Ishikawa (cell line): ENCODE results near the gene ASF1A.

ENCODE experiments used
- CEBPB ChIP-seq: IDR thresholded peaks from 2 replicates; pipeline ENCODE4 v1.6.1; 2012
- EGR1 ChIP-seq: IDR thresholded peaks from 2 replicates; pipeline ENCODE4 v1.6.1; 2012
- EP300 ChIP-seq: IDR thresholded peaks from 2 replicates; pipeline ENCODE4 v1.6.1; 2012; ENCODE audit warnings: borderline replicate concordance
- FOXM1 ChIP-seq: IDR thresholded peaks from 2 replicates; pipeline ENCODE4 v1.6.1; 2012; ENCODE audit warnings: low read depth, borderline replicate concordance
- MAX ChIP-seq: IDR thresholded peaks from 2 replicates; pipeline ENCODE4 v1.6.1; 2012
- NFIC ChIP-seq: IDR thresholded peaks from 2 replicates; pipeline ENCODE4 v1.6.1; 2012
- RAD21 ChIP-seq: IDR thresholded peaks from 2 replicates; pipeline ENCODE4 v1.6.1; 2012; ENCODE audit warnings: low read depth
- REST ChIP-seq: IDR thresholded peaks from 2 replicates; pipeline ENCODE4 v1.6.1; 2012; ENCODE audit warnings: low read depth, mild to moderate bottlenecking
- TAF1 ChIP-seq: IDR thresholded peaks from 2 replicates; pipeline ENCODE4 v1.6.1; 2012; ENCODE audit warnings: low read depth, mild to moderate bottlenecking
- TEAD4 ChIP-seq: IDR thresholded peaks from 2 replicates; pipeline ENCODE4 v1.6.1; 2012
- USF1 ChIP-seq: IDR thresholded peaks from 2 replicates; pipeline ENCODE4 v1.6.1; 2012
- YY1 ChIP-seq: IDR thresholded peaks from 2 replicates; pipeline ENCODE4 v1.6.1; 2012; ENCODE audit warnings: low read depth
- ZBTB7A ChIP-seq: IDR thresholded peaks from 2 replicates; pipeline ENCODE4 v1.6.1; 2012; ENCODE audit warnings: low read depth

- TF ChIP-seq TAF1 = no peak
- TF ChIP-seq EP300 = no peak
- no peak for TF ChIP-seq YY1
- TF ChIP-seq USF1 = no peak
- TF ChIP-seq MAX = no peak
- no peak for TF ChIP-seq REST
- no peak for TF ChIP-seq CEBPB
- TF ChIP-seq ZBTB7A = no peak
- TF ChIP-seq RAD21 = no peak
- no peak for TF ChIP-seq EGR1
- TF ChIP-seq NFIC = no peak
- no peak for TF ChIP-seq TEAD4
- TF ChIP-seq FOXM1 = no peak
Measured at GRCh38 chr6:118871331-118871730, 22.6 kb upstream of the ASF1A start.
